Medulla oblongata (tissue), 1 donor: ENCODE measurements around the gene CHAC1.
A peak's percentile ranks its signal among the peaks of the same experiment; 100 is the strongest.
"Not testable (repeated sequence)": the region's sequence is repeated elsewhere in the genome, so short reads cannot be mapped to it uniquely, and the experiment has no call there.

Source experiments
- DNase-seq: peaks from one replicate; pipeline ENCODE4 v3.0.0-alpha.2; 2015; ENCODE audit errors: extremely low spot score

CHAC1 gene

GRCh38 chr15:40937762-40938535, 15.3 kb upstream of the CHAC1 start:
- no peak for DNase-seq

GRCh38 chr15:40938536-40938870, 14.8 kb upstream of the CHAC1 start:
- DNase-seq, result no peak

GRCh38 chr15:40940296-40940801, 12.9 kb upstream of the CHAC1 start:
- no peak for DNase-seq

- no peak for DNase-seq
These were observed 12.2 kb upstream of the CHAC1 start for GRCh38 chr15:40941068-40941527.

- DNase-seq, result peak; percentile 56
These were observed 11.5 kb upstream of the CHAC1 start for GRCh38 chr15:40941528-40942336.

- DNase-seq, result no peak
These were observed 10.9 kb upstream of the CHAC1 start for GRCh38 chr15:40942337-40942854.

- no peak for DNase-seq
These were observed 10.4 kb upstream of the CHAC1 start for GRCh38 chr15:40942878-40943277.

- DNase-seq, result no peak
These were observed 9.4 kb upstream of the CHAC1 start for GRCh38 chr15:40943764-40944365.

- no peak for DNase-seq
These were observed 8.6 kb upstream of the CHAC1 start for GRCh38 chr15:40944510-40945296.

GRCh38 chr15:40948706-40949473, 4.4 kb upstream of the CHAC1 start:
- no peak for DNase-seq

GRCh38 chr15:40949756-40950207, 3.5 kb upstream of the CHAC1 start:
- DNase-seq, result no peak

- no peak for DNase-seq
These were observed 1.5 kb upstream of the CHAC1 start for GRCh38 chr15:40951764-40952163.

- no peak for DNase-seq
These were observed 870 bp upstream of the CHAC1 start for GRCh38 chr15:40952301-40952900.

GRCh38 chr15:40953713-40954074, 423 bp downstream of the CHAC1 start:
- DNase-seq, result no peak

- DNase-seq, result not testable (repeated sequence)
These were observed 1.0 kb downstream of the CHAC1 start for GRCh38 chr15:40954158-40954848.

GRCh38 chr15:40955141-40955903, 2.1 kb downstream of the CHAC1 start:
- DNase-seq, result no peak

- DNase-seq, result no peak
These were observed 2.8 kb downstream of the CHAC1 start for GRCh38 chr15:40955930-40956540.

GRCh38 chr15:40956541-40956982, 3.3 kb downstream of the CHAC1 start:
- DNase-seq, result no peak
